NOMO-1 treated with dmso at 0.1 percent for 144 hours (cell line): ENCODE results near the gene TEKT2.
A peak's percentile ranks its signal among the peaks of the same experiment; 100 is the strongest.

Experiments used
- DNase-seq: peaks from one replicate; lab custom pipeline; 2025; ENCODE audit not compliant: unreplicated experiment; lab: John Stamatoyannopoulos, UW

The TEKT2 gene

GRCh38 chr1:36086529-36087232 is 2.8 kb downstream of the TEKT2 start:
- DNase-seq = no peak

GRCh38 chr1:36087233-36088123 is 3.6 kb downstream of the TEKT2 start:
- DNase-seq = no peak

- DNase-seq = no peak
Measured at GRCh38 chr1:36088265-36088576, 4.3 kb downstream of the TEKT2 start.

- peak; percentile 92 for DNase-seq
Measured at GRCh38 chr1:36088577-36089392, 4.9 kb downstream of the TEKT2 start, which contains the start of gene ADPRS. Gene ADPRS, plus strand, starts transcription at chr1:36088892. Its CDS starts 13 bp downstream, at chr1:36088905.

- peak; percentile 40 for DNase-seq
Measured at GRCh38 chr1:36089393-36090121, 5.7 kb downstream of the TEKT2 start.

- no peak for DNase-seq
Measured at GRCh38 chr1:36091141-36091540, 7.2 kb downstream of the TEKT2 start.

GRCh38 chr1:36091698-36092097 is 7.8 kb downstream of the TEKT2 start:
- no peak for DNase-seq

- DNase-seq = no peak
Measured at GRCh38 chr1:36092166-36092797, 8.4 kb downstream of the TEKT2 start.

- no peak for DNase-seq
Measured at GRCh38 chr1:36092798-36093185, 8.9 kb downstream of the TEKT2 start.

GRCh38 chr1:36093226-36093625 is 9.3 kb downstream of the TEKT2 start:
- DNase-seq = no peak

- no peak for DNase-seq
Measured at GRCh38 chr1:36093929-36094328, 10.0 kb downstream of the TEKT2 start.

GRCh38 chr1:36094621-36095061 is 10.7 kb downstream of the TEKT2 start:
- no peak for DNase-seq

- peak; percentile 15 for DNase-seq
Measured at GRCh38 chr1:36095760-36096405, 12.0 kb downstream of the TEKT2 start.

GRCh38 chr1:36096500-36097432 is 12.9 kb downstream of the TEKT2 start:
- DNase-seq = no peak

- DNase-seq = no peak
Measured at GRCh38 chr1:36097693-36098585, 14.0 kb downstream of the TEKT2 start.

- no peak for DNase-seq
Measured at GRCh38 chr1:36098650-36099365, 14.9 kb downstream of the TEKT2 start.
